Caco-2 (cell line): Measurements from ENCODE around the gene CHST13. TPM values are rescaled to one million over a fixed set of nuclear protein-coding genes. Genes with fewer than 3 reads are reported as not detected.

ENCODE experiments used
- BruUV-seq: library from RNA; stranded (reverse); fragments of 400-500 nt; replicated peaks from 2 replicates; lab custom pipeline; 2021; lab: Mats Ljungman, UMichigan
- CTCF ChIA-PET: fragments of 300-600 bp; sonication (Branson Sonifier 250); formaldehyde crosslinking; loops from one replicate; lab custom pipeline; 2022; ENCODE audit warnings: antibody characterized with exemption; lab: Charles Lee
- POLR2A ChIA-PET: fragments of 300-600 bp; sonication (Branson Sonifier 250); formaldehyde crosslinking; loops from one replicate; lab custom pipeline; 2022; ENCODE audit warnings: antibody characterized with exemption; lab: Charles Lee
- DNase-seq, 2 experiments: peaks; one replicate each; pipeline versions ENCODE4 v3.0.0 to v3.0.0-alpha.2; 2020 to 2022
- H3K27me3 ChIP-seq: replicated peaks from 2 replicates; pipeline ENCODE4 v1.6.0; 2011; ENCODE audit warnings: low read length; ENCODE audit not compliant: control insufficient read depth, insufficient read depth
- H3K36me3 ChIP-seq: 2 replicates; pipeline ENCODE4 v1.5.1; 2011; ENCODE audit warnings: low read length; ENCODE audit not compliant: control insufficient read depth, insufficient read depth
- H3K4me1 ChIP-seq: fragments of 250-450 bp; sonication (Bioruptor Pico); 2 replicates; pipeline ENCODE4 v1.5.1; 2020; ENCODE audit warnings: mild to moderate bottlenecking
- H3K4me3 ChIP-seq: 2 replicates; pipeline ENCODE4 v1.5.1; 2011; ENCODE audit warnings: low read depth, mild to moderate bottlenecking, control low read depth, low read length
- H3K9me3 ChIP-seq: fragments of 250-450 bp; sonication (Bioruptor Pico); 2 replicates; pipeline ENCODE4 v1.5.1; 2020; ENCODE audit warnings: mild to moderate bottlenecking, moderate library complexity
- H3K27ac Mint-ChIP-seq: one replicate; pipeline ENCODE4 v1.8.0; 2022; ENCODE audit warnings: mixed read lengths; ENCODE audit not compliant: unreplicated experiment
- H3K27me3 Mint-ChIP-seq: one replicate; pipeline ENCODE4 v1.8.0; 2022; ENCODE audit warnings: mixed read lengths; ENCODE audit not compliant: insufficient read depth, unreplicated experiment
- H3K36me3 Mint-ChIP-seq: one replicate; pipeline ENCODE4 v1.8.0; 2022; ENCODE audit warnings: mild to moderate bottlenecking, mixed read lengths; ENCODE audit not compliant: insufficient read depth, unreplicated experiment
- H3K4me1 Mint-ChIP-seq: one replicate; pipeline ENCODE4 v1.8.0; 2022; ENCODE audit warnings: low read depth, mixed read lengths; ENCODE audit not compliant: unreplicated experiment
- H3K4me3 Mint-ChIP-seq: one replicate; pipeline ENCODE4 v1.8.0; 2022; ENCODE audit warnings: mild to moderate bottlenecking, moderate library complexity, mixed read lengths; ENCODE audit not compliant: unreplicated experiment
- H3K9me3 Mint-ChIP-seq: one replicate; pipeline ENCODE4 v1.8.0; 2022; ENCODE audit warnings: mixed read lengths; ENCODE audit not compliant: unreplicated experiment
- intact Hi-C: fragments of 100-400 bp; cut with micrococcal nuclease; formaldehyde crosslinking; loops from one replicate; pipeline ENCODE4 v1.10.0; 2022; ENCODE audit not compliant: unreplicated experiment
- total RNA-seq: library from RNA; stranded (reverse); gene quantifications from 2 replicates; pipeline ENCODE4 v1.2.3, GENCODE V29; 2022
- TF ChIP-seq, protein P1 (sequence below), 2 experiments: fragments of 200-600 bp in 1 of 2; IDR thresholded peaks; 1 replicate in 1 of 2; 2 replicates in 1 of 2; pipeline versions ENCODE4 v1.5.1 to v1.8.0; 2011 to 2022; ENCODE audit warnings: antibody characterized with exemption in 1 of 2, control low read depth in 1 of 2, inconsistent platforms in 1 of 2, low read depth in 1 of 2, low read length in 1 of 2, mild to moderate bottlenecking in 1 of 2, moderate library complexity in 1 of 2; ENCODE audit not compliant: insufficient read depth in 1 of 2, severe bottlenecking in 1 of 2, unreplicated experiment in 1 of 2

CHST13 gene
- total RNA-seq, 1 experiment from 2014 or later: 25.3 TPM

DNA sequence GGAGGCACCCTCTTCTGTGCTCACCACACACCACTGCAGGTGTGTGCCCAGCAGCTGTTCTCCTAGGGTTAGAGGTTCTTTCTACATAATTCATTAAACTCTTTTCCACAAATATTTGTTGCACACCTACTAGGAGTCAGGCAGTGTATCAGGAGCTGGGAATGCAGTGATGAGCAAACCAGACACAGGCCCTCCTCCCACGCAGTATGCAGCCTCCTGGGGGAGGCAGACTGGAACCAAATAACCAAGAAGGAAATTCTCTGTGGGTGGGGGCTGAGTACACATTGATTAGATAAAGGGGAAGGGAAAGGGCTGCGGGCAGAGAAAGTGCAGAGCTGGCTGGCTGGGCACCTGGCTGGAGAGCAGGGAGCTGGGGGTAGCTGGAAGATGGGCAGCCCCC, 53.3 kb downstream of the CHST13 start:
- Mint-ChIP-seq H3K27ac (no peak overlapping the region), H3K27me3 (peaks cover 13% of the 10 kb centered on the region), H3K4me1 (peaks cover 15% of the 10 kb centered on the region), H3K4me3 (no peak overlapping the region), H3K9me3 (no peaks in the 10 kb centered on the region), H3K36me3 (no peaks in the 10 kb centered on the region)
- no peaks in the 10 kb centered on the region for H3K4me1 ChIP-seq
- ChIA-PET POLR2A (no interaction called here), CTCF (no interaction called here)
- H3K4me3 ChIP-seq: no peak overlapping the region
- DNase-seq: no peak
- no peaks in the 10 kb centered on the region for H3K36me3 ChIP-seq
- no peaks in the 10 kb centered on the region for H3K27me3 ChIP-seq
- TF ChIP-seq, protein P1, sequence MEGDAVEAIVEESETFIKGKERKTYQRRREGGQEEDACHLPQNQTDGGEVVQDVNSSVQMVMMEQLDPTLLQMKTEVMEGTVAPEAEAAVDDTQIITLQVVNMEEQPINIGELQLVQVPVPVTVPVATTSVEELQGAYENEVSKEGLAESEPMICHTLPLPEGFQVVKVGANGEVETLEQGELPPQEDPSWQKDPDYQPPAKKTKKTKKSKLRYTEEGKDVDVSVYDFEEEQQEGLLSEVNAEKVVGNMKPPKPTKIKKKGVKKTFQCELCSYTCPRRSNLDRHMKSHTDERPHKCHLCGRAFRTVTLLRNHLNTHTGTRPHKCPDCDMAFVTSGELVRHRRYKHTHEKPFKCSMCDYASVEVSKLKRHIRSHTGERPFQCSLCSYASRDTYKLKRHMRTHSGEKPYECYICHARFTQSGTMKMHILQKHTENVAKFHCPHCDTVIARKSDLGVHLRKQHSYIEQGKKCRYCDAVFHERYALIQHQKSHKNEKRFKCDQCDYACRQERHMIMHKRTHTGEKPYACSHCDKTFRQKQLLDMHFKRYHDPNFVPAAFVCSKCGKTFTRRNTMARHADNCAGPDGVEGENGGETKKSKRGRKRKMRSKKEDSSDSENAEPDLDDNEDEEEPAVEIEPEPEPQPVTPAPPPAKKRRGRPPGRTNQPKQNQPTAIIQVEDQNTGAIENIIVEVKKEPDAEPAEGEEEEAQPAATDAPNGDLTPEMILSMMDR (IDR thresholded peaks at IDR 0.05; ENCODE audit: insufficient read depth in 1 of 2, low read depth in 1 of 2, low read length in 1 of 2, severe bottlenecking in 1 of 2, unreplicated experiment in 1 of 2): no peak
- intact Hi-C loops: no loop called here
- H3K9me3 ChIP-seq: no peaks in the 10 kb centered on the region
- BruUV-seq: no TSS peak

GRCh38 chr3:126578702-126579101, 54.7 kb downstream of the CHST13 start:
- H3K36me3 ChIP-seq: no peaks in the 10 kb centered on the region
- no peaks in the 10 kb centered on the region for H3K9me3 ChIP-seq
- TF ChIP-seq, protein P1 (IDR thresholded peaks at IDR 0.05; ENCODE audit: insufficient read depth in 1 of 2, low read depth in 1 of 2, low read length in 1 of 2, severe bottlenecking in 1 of 2, unreplicated experiment in 1 of 2): no peak
- H3K4me3 ChIP-seq: no peak overlapping the region
- no peak overlapping the region for H3K4me3 Mint-ChIP-seq
- no peak overlapping the region for H3K27ac Mint-ChIP-seq
- H3K4me1 ChIP-seq: no peaks in the 10 kb centered on the region
- BruUV-seq: no TSS peak
- peaks cover 6% of the 10 kb centered on the region for H3K4me1 Mint-ChIP-seq
- intact Hi-C loops: no loop called here
- peaks cover 10% of the 10 kb centered on the region for H3K27me3 Mint-ChIP-seq
- H3K27me3 ChIP-seq: no peaks in the 10 kb centered on the region
- CTCF ChIA-PET: no interaction called here
- H3K9me3 Mint-ChIP-seq: no peaks in the 10 kb centered on the region
- POLR2A ChIA-PET: no interaction called here
- DNase-seq: no peak
- no peaks in the 10 kb centered on the region for H3K36me3 Mint-ChIP-seq

- Mint-ChIP-seq H3K9me3 (no peaks in the 10 kb centered on the region), H3K27ac (no peak overlapping the region), H3K4me1 (no peaks in the 10 kb centered on the region), H3K27me3 (peaks cover 10% of the 10 kb centered on the region), H3K4me3 (no peak overlapping the region), H3K36me3 (no peaks in the 10 kb centered on the region)
- no peak for DNase-seq
- no peaks in the 10 kb centered on the region for H3K27me3 ChIP-seq
- no peaks in the 10 kb centered on the region for H3K4me1 ChIP-seq
- no peaks in the 10 kb centered on the region for H3K9me3 ChIP-seq
- POLR2A ChIA-PET: no interaction called here
- BruUV-seq: no TSS peak
- H3K4me3 ChIP-seq: no peak overlapping the region
- CTCF ChIA-PET: no interaction called here
- intact Hi-C loops: no loop called here
- TF ChIP-seq, protein P1 (IDR thresholded peaks at IDR 0.05; ENCODE audit: insufficient read depth in 1 of 2, low read depth in 1 of 2, low read length in 1 of 2, severe bottlenecking in 1 of 2, unreplicated experiment in 1 of 2): no peak
- H3K36me3 ChIP-seq: no peaks in the 10 kb centered on the region
Measured at GRCh38 chr3:126580746-126581145, 56.8 kb downstream of the CHST13 start.
